ENCODE results near the gene ADAMTS8.

DNA sequence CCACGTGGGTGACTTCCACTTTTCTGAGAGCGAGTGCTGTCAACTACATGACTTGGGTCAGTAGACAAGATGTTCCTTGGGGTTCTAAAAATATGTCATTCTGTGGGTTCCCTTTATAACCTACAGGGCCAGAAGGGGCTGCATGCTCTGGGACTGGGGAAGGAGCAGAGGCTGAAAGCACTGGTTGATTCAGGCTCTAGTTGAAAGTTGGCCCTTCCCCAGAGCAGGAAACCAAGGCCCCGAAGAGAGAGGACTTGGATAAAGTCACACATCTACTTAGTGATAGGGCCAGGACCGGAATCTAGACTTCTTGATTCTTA lies 30.0 kb upstream of the ADAMTS8 start:
- TF ChIP-seq POLR2AphosphoS5 (IDR thresholded peaks at IDR 0.05; ENCODE audit: borderline replicate concordance, low read depth, low read length) = no peak
- no peak for TF ChIP-seq EZH2 (IDR thresholded peaks at IDR 0.05)
- no peak for TF ChIP-seq FOXP2 (optimal IDR thresholded peaks at IDR 0.05; ENCODE audit: control extremely low read depth, extremely low read length, insufficient read depth)
